A549 (cell line): Measurements from ENCODE around the gene ANO10. TPM values are rescaled to one million over a fixed set of nuclear protein-coding genes. Genes with fewer than 3 reads are reported as not detected.
"Not testable (repeated sequence)": the region's sequence is repeated elsewhere in the genome, so short reads cannot be mapped to it uniquely, and the experiment has no call there.

ENCODE experiments used
- ATAC-seq, 2 experiments: fragments of 200-7000 bp in 1 of 2; fragments of >200 bp in 1 of 2; cut with Nextera tagmentation in 1 of 2; cut with Tn5 transposase in 1 of 2; 3 replicates each; pipeline versions ENCODE4 v1.8.0 to v1.9.1; 2018 to 2020; ENCODE audit warnings: mild to moderate bottlenecking in 1 of 2, moderate library complexity in 1 of 2
- CTCF ChIA-PET: fragments of 300-600 bp; sonication (Branson Sonifier 250); formaldehyde crosslinking; extraction: SDS; loops from one replicate; lab custom pipeline; 2021; ENCODE audit warnings: antibody characterized with exemption, inconsistent platforms; lab: Yijun Ruan, JAX
- POLR2A ChIA-PET: fragments of 350-600 bp; formaldehyde crosslinking; extraction: SDS; loops from one replicate; lab custom pipeline; 2021; ENCODE audit warnings: antibody characterized with exemption, inconsistent platforms; lab: Yijun Ruan, JAX
- DNase-seq, 2 experiments: peaks; one replicate each; pipeline versions ENCODE4 v3.0.0 to v3.0.0-alpha.2; 2011 to 2016; ENCODE audit warnings: low read depth in 1 of 2, low spot score in 1 of 2
- FAIRE-seq: peaks from 2 replicates; lab custom pipeline; 2011; peaks lifted over from hg19 to GRCh38; lab: Jason Lieb, UNC
- H3K27ac ChIP-seq, 2 experiments: fragments of >200 bp; sonication (Bioruptor Twin); formaldehyde crosslinking; 3 replicates each; pipeline ENCODE4 v1.5.1; 2016 to 2017
- H3K4me1 ChIP-seq: fragments of >200 bp; sonication (Bioruptor Twin); formaldehyde crosslinking; 3 replicates; pipeline ENCODE4 v1.6.1; 2016
- H3K4me2 ChIP-seq: fragments of >200 bp; sonication (Bioruptor Twin); formaldehyde crosslinking; 3 replicates; pipeline ENCODE4 v1.6.1; 2016
- H3K4me3 ChIP-seq: fragments of >200 bp; sonication (Bioruptor Twin); formaldehyde crosslinking; 3 replicates; pipeline ENCODE4 v1.5.1; 2016
- H3K9me3 ChIP-seq: fragments of >200 bp; sonication (Bioruptor Twin); formaldehyde crosslinking; 3 replicates; pipeline ENCODE4 v1.6.1; 2016
- CTCF ChIP-seq: fragments of >200 bp; sonication (Bioruptor Twin); formaldehyde crosslinking; IDR thresholded peaks from 3 replicates; pipeline ENCODE4 v1.5.1; 2016
- E2F6 ChIP-seq: IDR thresholded peaks from 2 replicates; pipeline ENCODE4 v1.6.1; 2012; ENCODE audit warnings: low read depth, borderline replicate concordance
- EHMT2 ChIP-seq: fragments of 200-600 bp; sonication (generic); IDR thresholded peaks from 2 replicates; pipeline ENCODE4 v1.6.1; 2016; ENCODE audit warnings: antibody characterized with exemption, low read depth, mild to moderate bottlenecking, moderate library complexity
- HEYL ChIP-seq: fragments of 250-450 bp; sonication (Bioruptor Pico); IDR thresholded peaks from 2 replicates; pipeline ENCODE4 v1.8.0; 2021; ENCODE audit warnings: mild to moderate bottlenecking, moderate library complexity
- JUN ChIP-seq, 2 experiments: fragments of >200 bp; sonication (Bioruptor Twin); formaldehyde crosslinking; IDR thresholded peaks; 2 replicates in 1 of 2; 3 replicates in 1 of 2; pipeline ENCODE4 v1.6.1; 2016 to 2017
- MAX ChIP-seq: IDR thresholded peaks from 2 replicates; pipeline ENCODE4 v1.6.1; 2012
- PBX3 ChIP-seq: IDR thresholded peaks from 2 replicates; pipeline ENCODE4 v1.6.1; 2012
- POLR2A ChIP-seq: IDR thresholded peaks from 2 replicates; pipeline ENCODE4 v1.6.1; 2012; ENCODE audit warnings: mild to moderate bottlenecking, low read length
- RCOR1 ChIP-seq: fragments of 150-350 bp; IDR thresholded peaks from 2 replicates; pipeline ENCODE4 v1.6.1; 2014; ENCODE audit warnings: antibody characterized with exemption, low read length, low read depth
- USF2 ChIP-seq: fragments of 450-650 bp; IDR thresholded peaks from 2 replicates; pipeline ENCODE4 v1.6.1; 2014; ENCODE audit warnings: antibody characterized with exemption
- WGBS: methylation state at CpG from one replicate; pipeline ENCODE4 v1.1.6; 2017; ENCODE audit errors: missing lambda C conversion rate; 5-methylcytosine and 5-hydroxymethylcytosine counted together
- polyA minus RNA-seq: library from RNA; depleted of rRNA, polyadenylated mRNA; stranded (reverse); fragments of >200 nt; gene quantifications from 2 replicates; pipeline ENCODE4 v1.2.3, GENCODE V29; 2011; rRNA and poly(A)+ RNA removed
- polyA plus RNA-seq, 4 experiments: library from polyadenylated mRNA; depleted of rRNA in 3 of 4; stranded (reverse); fragments of >200 nt; fragmentation: RNase III in 1 of 4; extraction: RNeasy Plus Mini Kit Qiagen cat#74134 plus additional on column Dnase treatment in 1 of 4; gene quantifications; 2 replicates in 3 of 4; 3 replicates in 1 of 4; pipeline ENCODE4 v1.2.3, GENCODE V29; 2011 to 2017

Gene ANO10
- polyA plus RNA-seq (2011; rRNA removed) (19.9 and 22.8 TPM in 2 replicates), polyA plus RNA-seq (2017; fragmentation: RNase III; extraction: RNeasy Plus Mini Kit Qiagen cat#74134 plus additional on column Dnase treatment) (19.9 to 20.8 TPM (median 20.0 TPM) in 3 replicates), polyA minus RNA-seq (21.6 and 22.9 TPM in 2 replicates)
- 6.2 and 8.2 TPM in 2 replicates for polyA plus RNA-seq (2012; cell fraction: cytosol; rRNA removed)
- polyA plus RNA-seq (2012; cell fraction: nucleus; rRNA removed): 14.5 and 15.2 TPM in 2 replicates

GRCh38 chr3:43621656-43622432 lies at the start of gene ANO10:
ANO10 (minus strand) TSS chr3:43622011; CDS start chr3:43605852, 16,159 bp downstream.
- 3% methylated on average over 8 of the region's 80 CpGs for WGBS
- ChIA-PET POLR2A (interaction anchor here (0.6 to 1.8 kb wide), 5 partner anchors 10 to 245 kb away, joined by 3 to 8 read pairs (median 3); no protein-coding TSS in a partner anchor), CTCF (interaction anchor here (0.6 kb wide), 1 partner anchor 116 kb away, joined by 3 read pairs; no protein-coding TSS in a partner anchor)
- TF ChIP-seq CTCF (no peak), JUN (IDR thresholded peaks at IDR 0.05) (0 out of 5 replicates have a peak, but pooled peaks of 1 of the 2 experiments have one; percentile 27), POLR2A (peak; percentile 52), PBX3 (0 out of 2 replicates have a peak, but pooled peaks have one; percentile 28), USF2 (peak; percentile 29; the same call in 1 of the 2 replicates), MAX (peak; percentile 39; the same call in 1 of the 2 replicates)
- peak; percentile 98 to 99 for ATAC-seq
- H3K27ac ChIP-seq: peak within 1 kb of the TSS; percentile 84 to 92
- FAIRE-seq: no peak
- H3K4me3 ChIP-seq: peak within 1 kb of the TSS; percentile 93
- H3K9me3 ChIP-seq: no peaks in the 10 kb centered on the region; the same call in 2 of the 3 replicates
- peak; percentile 90 to 97 for DNase-seq
- H3K4me2 ChIP-seq: peak within 1 kb of the TSS; percentile 96
- H3K4me1 ChIP-seq: peaks cover 11% of the 10 kb centered on the region

GRCh38 chr3:43670635-43671522 lies 49.1 kb upstream of the ANO10 start:
- ATAC-seq (no peak), DNase-seq (no peak), FAIRE-seq (no peak)
- no peak overlapping the region for H3K4me2 ChIP-seq
- CTCF ChIA-PET: no interaction called here
- WGBS: 78% methylated on average over 5 of the region's 5 CpGs
- no peak overlapping the region for H3K27ac ChIP-seq
- POLR2A ChIA-PET: no interaction called here
- no peak overlapping the region for H3K4me3 ChIP-seq
- H3K4me1 ChIP-seq: no peaks in the 10 kb centered on the region
- H3K9me3 ChIP-seq: no peaks in the 10 kb centered on the region
- TF ChIP-seq MAX (no peak), EHMT2 (no peak), HEYL (no peak), E2F6 (no peak), RCOR1 (no peak)
- TF ChIP-seq, all 56 proteins: peak for 0

GRCh38 chr3:43665011-43665410 lies 43.2 kb upstream of the ANO10 start:
- DNase-seq, H3K4me3 ChIP-seq, POLR2A ChIA-PET, ATAC-seq, H3K27ac ChIP-seq, H3K4me1 ChIP-seq, FAIRE-seq, H3K4me2 ChIP-seq, CTCF ChIA-PET, H3K9me3 ChIP-seq: not testable (repeated sequence)
- 88% methylated on average over 3 of the region's 3 CpGs for WGBS

GRCh38 chr3:43661376-43661775 lies 39.6 kb upstream of the ANO10 start:
- H3K4me1 ChIP-seq, ATAC-seq, H3K27ac ChIP-seq, DNase-seq, H3K4me2 ChIP-seq, H3K4me3 ChIP-seq, CTCF ChIA-PET, FAIRE-seq, POLR2A ChIA-PET, H3K9me3 ChIP-seq: not testable (repeated sequence)
- WGBS: 29% methylated on average over 1 of the region's 1 CpG
